Measurements from ENCODE around the gene ZSCAN23.
A peak's percentile ranks its signal among the peaks of the same experiment; 100 is the strongest.

ZSCAN23 gene

GRCh38 chr6:28383235-28384142, 59.8 kb downstream of the ZSCAN23 start:
- TF ChIP-seq CTCF (conservative IDR thresholded peaks at IDR 0.05; ENCODE audit: low read depth): peak; percentile 66
- peak; percentile 82 for DNase-seq (ENCODE audit: low spot score)
- ChIA-PET CTCF (interaction anchor here (0.6 to 2.0 kb wide), 11 partner anchors 11 to 528 kb away, joined by 3 to 12 read pairs (median 3); partner anchors contain the start of gene ZSCAN12), POLR2A (ENCODE audit: low non-redundant PET) (no interaction called here)
- H3K27ac ChIP-seq: peak overlapping the region; percentile 80

Data from RWPE1 (cell line).